HG02943 (cell line): ENCODE measurements around the gene BCAS1.

Experiments
- ATAC-seq: cut with Tn5 transposase; IDR thresholded peaks from one replicate; pipeline ENCODE4 v1.9.1; 2021; ENCODE audit warnings: mild to moderate bottlenecking, low read depth, moderate library complexity; ENCODE audit not compliant: unreplicated experiment

BCAS1 gene, protein sequence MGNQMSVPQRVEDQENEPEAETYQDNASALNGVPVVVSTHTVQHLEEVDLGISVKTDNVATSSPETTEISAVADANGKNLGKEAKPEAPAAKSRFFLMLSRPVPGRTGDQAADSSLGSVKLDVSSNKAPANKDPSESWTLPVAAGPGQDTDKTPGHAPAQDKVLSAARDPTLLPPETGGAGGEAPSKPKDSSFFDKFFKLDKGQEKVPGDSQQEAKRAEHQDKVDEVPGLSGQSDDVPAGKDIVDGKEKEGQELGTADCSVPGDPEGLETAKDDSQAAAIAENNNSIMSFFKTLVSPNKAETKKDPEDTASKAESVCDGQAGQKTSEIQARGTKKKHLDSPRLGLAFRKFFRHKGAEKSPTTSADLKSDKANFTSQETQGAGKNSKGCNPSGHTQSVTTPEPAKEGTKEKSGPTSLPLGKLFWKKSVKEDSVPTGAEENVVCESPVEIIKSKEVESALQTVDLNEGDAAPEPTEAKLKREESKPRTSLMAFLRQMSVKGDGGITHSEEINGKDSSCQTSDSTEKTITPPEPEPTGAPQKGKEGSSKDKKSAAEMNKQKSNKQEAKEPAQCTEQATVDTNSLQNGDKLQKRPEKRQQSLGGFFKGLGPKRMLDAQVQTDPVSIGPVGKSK

DNA sequence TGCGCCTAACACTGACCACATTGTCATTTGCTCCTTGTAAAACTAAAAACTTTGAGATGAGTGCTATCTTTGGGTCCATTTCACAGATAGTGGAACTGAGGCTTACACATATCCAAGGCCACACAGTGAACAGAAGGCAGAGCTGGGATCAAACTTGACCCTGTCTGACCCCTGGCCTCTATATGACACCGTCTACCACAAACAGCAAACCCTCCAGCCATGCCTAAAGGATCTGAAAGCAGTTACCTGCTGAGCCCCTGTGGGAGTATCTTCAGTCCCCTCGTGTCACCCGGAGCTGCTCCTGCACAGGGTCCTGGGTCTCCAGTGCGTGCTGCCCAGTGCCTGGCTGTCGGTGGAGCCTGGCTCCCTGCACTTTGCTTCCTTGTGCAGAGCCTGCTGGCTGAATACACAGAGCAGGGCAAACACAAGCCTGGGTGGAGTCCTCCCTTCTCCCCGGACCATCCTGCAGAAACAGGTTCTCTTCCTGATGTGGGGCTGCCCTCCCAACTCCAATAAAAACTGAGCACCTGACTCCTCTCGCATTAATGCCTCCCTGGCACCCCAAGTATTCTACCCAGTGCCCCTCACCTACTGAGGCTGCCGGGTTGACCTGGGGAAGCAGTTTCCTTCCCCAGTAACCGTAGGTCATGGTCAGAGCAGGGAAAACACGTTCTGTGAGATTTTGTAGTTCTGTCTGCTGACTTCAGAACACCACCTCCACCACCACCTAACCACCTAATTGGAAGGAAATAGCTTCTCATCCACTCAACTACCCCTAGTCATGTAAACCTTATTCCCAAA is at the start of gene BCAS1:
TSS of gene BCAS1 (minus strand) at position 408 of the 801 bp plus-strand sequence. CDS start 11,876 bp downstream, outside the sequence.
- no peak for ATAC-seq

DNA sequence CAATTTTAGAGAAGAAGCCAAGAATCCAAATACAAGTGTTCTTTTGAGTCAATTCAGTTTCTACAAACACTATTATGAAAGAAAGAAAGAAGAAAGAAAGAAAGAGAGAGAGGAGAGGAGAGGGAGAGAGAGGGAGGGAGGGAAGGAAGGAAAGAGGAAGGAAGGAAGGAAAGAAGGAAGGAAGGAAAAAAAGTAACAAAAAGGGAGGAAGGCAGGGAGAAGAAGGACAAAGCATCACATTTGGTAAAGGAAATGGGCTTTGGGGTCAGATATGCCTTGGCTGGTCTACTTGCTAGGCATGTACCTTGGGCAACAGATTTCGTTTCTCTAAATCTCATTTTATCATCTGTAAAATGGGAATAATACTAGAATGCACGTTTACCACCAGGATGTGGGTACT is 49.4 kb upstream of the BCAS1 start:
- ATAC-seq, result no peak

DNA sequence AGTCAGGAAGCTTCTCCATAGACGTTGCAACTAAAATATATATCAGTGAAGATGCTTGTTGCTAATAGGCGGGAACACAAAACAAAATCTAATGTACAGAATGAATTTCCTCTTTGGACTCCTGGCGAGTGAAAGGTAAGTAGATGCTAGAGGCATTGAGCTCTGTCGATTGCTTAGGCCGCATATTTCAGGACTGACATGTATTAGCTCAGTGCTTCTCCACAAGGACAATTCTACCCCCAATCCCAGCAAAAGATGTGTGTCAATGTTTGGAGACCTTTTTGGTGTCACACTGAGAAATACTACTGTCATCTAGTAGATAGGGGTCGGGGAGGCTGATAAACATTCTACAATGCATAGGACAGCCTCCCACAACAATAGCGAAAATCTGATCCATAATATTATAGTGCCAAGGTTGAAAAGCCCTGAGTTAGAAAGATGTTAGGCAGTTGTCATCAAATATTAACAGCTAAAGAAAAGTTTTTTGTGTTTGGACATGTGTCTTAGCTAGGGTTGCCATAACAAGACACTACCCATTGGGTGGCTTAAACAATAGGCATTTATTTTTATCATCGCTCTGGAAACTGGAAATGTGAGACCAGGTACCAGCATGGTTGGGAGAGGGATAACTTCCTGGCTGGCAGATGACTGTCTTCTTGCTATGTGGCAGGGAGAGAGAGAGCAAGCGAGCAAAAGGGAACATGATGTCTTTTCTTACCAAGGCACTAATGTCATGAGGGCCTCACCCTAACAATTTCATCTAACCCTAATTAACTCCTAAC is 48.0 kb upstream of the BCAS1 start:
- no peak for ATAC-seq

DNA sequence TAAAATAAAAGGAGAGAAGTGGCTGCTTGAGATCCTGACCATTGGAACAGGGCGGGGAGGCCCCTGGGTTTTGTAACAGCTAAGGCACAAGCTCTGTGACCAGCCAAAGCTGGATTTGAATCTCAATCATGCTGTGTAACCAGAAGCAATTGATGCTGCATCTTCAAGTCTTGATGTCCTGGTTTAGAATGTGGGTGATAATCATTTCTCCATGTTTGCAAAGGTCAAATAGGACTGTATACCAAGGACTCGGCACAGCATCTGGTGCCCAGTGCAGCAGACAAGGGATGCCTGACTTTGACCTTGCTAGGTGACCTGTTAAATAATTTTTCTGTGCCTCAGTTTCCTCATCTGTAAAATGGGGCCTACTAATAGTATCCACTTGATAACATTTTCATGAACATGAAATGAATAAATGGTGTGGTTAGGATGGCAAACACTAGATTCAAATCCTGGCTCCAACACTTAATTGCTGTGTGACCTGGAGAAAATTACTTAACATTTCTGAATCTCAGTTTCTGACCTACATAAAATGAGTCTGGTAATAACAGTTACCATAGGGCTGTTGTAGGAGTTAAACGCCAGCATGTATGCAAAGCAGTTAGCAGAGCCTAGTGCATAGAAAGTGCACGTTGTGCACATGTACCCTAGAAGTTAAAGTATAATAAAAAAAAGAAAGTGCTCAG is 46.3 kb upstream of the BCAS1 start:
- no peak for ATAC-seq

DNA sequence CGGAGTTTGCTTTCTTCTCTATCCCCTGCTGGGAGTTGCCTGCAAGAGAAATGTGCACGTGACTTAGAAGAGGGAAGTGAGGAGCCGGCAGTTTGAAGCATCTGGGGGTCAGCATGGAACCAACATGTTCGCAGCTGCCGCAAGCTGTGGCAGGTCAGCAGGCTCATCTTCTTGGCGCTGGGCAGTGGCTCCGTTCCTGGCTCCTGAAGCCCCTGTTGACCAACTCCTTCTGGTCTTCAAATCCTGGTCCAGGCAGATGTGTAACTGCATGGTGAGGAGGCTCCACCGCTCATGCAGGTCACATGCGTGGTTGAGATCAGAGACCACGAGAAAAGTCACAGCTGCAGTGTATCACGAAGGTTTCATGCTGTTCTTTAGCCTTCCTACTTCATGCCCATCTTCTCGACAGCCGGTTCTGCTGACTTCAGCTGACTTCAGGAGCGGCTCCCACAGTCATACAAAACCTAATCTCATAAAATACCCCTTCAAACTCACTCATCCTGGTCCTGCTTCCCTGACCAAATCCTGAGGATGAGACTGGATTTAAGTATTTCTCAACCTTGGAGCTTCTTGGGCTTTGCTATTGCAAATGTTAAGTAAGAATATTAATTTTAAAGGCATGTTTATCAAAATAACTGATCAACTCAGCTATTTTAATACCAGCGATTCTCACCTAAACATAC is 44.9 kb upstream of the BCAS1 start:
- ATAC-seq, result no peak

DNA sequence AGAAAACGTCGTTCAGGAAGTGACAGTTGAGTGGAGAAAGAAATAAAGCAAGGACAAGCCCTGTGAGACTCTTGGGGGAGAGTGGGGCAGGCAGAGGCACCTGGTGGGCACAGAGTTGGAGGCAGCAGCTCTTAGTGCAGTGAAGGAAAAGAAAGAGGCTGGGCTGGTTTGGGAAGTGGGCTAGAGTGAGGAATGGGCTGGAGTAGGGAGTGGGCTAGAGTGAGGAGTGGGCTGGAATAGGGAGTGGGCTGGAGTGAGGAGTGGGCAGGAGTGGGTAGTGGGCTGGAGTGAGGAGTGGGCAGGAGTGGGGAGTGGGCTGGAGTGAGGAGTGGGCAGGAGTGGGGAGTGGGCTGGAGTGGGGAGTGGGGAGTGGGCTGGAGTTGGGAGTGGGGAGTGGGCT is 43.7 kb upstream of the BCAS1 start:
- ATAC-seq, result no peak

DNA sequence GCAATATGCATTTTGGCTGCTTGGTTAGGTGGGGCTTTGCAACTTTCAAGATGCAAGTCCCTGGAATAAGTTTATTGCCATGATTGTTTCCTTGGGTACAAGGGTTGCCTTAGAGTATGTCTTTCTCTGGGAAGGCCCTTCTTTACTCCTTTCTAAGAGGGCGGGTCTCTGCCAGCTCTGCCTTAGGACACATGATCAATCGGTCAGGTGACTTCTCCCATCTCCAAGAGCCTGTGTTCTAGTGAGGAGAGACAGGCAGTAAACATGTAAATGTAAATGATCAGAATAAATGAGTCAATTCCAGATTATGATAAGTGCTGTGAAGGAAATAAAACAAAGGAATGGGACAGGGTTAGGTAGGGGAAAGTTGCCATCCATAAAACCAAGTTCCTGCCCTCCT is 43.2 kb upstream of the BCAS1 start:
- no peak for ATAC-seq

DNA sequence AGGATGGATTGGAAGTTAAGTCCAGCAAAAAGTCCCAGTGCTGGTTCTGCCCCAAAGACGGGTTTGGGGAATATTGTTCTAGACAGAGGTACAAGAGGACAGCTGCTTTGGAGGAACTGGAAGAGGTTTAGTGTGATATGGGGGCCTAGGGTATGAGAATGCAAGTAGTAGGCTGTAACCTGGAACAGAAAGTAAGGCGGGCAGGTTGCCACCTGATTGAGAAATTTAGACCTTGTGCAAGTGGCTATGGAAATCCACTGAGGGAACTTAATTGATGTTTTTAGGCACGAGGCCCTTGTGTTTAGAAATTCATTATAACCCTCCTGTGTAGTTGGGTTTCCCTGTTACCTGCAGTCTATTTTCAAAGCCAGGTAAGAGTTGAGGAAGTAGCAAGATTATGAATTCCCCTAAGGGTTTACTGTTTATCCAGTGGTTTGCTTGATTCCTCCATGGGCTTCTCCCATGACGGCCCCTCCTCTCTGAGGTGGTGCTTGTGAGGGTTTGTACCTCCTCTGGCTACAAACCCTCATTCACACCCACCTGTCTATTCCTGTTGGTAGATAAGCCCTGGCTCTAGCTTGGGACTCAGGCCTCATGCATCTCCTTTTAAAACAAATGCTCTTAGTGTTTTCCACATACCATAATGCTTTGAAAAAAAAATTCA is 42.0 kb upstream of the BCAS1 start:
- no peak for ATAC-seq

DNA sequence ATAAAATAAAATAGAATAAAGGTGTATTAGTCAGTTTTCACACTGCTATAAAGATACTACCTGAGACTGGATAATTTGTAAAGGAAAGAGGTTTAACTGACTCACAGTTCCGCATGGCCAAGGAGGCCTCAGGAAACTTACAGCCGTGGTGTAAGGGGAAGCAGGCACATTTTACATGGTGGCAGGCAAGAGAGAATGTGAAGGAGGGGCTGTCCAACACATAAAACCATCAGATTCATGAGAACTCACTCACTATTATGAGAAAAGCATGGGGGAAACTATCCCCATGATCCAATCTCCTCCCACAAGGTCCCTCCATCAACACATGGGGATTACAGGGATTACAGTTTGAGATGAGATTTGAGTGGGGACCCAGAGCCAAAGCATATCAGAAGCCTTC is 41.1 kb upstream of the BCAS1 start:
- ATAC-seq, result no peak

DNA sequence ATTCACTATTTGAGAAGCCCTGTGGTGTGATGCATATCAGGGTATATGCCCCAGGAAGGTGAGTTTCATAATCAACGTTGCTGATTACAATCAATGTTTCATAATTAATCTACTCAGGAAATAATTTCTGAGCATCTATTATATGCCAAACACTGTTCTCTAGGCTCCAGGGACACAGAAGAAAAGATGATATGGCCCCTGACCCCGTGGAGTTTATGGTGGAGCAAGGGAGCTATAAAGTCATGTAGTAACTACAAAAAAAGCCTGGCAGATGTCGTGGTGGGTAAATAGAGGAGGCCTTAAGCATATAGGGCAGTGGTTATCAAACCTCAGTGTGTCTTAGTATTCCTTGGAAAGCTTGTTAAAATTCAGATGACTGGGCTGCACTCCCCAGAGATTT is 40.1 kb upstream of the BCAS1 start:
- no peak for ATAC-seq

DNA sequence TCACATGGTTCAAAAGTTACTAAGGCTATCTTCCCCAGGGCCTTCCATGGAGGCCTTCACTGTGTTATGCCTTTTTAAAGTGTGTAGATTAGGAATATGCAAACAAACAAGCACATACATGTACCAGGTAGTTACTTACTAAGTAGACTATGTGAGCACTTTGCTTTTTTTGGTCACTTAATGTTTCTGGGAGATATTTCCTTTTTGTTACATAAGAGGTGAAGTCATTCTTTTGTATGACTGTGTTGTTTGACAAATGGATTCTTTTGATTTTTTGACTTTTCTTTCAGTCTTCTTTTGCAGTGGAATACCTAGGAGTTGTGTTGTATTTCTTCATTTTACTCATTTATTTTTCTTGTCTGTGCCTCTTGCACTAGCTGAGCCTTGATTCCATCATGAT is 39.6 kb upstream of the BCAS1 start:
- ATAC-seq, result no peak

DNA sequence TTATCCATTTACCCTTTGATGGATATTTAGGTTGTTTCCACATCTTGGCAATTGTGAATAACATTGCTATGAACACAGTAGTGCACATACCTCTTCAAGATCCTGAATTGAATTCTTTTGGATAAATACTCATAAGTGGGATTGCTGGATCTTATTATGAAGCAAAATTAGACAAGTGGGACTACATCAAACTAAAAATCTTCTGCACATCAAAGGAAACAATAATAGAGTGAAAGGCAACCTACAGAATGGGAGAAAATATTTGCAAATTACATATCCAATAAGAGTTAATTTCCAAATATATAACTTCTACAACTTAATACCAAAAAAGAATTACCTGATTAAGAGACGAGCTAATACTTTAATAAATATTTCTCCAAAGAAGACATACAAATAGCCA is 38.4 kb upstream of the BCAS1 start:
- no peak for ATAC-seq

DNA sequence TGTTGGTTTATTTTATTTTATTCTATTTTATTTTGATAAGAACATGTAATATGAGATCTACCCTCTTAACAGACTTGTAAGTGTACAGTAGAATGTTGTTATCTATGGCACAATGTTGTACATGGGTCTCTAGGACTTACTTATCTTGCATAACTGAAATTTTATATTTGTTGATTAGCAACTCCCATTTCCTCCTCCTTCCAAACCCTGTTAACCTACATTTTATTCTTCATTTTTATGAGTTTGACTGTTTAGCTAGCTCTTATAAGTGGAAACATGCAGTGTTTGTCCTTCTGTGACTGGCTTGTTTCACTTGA is 37.9 kb upstream of the BCAS1 start:
- no peak for ATAC-seq

DNA sequence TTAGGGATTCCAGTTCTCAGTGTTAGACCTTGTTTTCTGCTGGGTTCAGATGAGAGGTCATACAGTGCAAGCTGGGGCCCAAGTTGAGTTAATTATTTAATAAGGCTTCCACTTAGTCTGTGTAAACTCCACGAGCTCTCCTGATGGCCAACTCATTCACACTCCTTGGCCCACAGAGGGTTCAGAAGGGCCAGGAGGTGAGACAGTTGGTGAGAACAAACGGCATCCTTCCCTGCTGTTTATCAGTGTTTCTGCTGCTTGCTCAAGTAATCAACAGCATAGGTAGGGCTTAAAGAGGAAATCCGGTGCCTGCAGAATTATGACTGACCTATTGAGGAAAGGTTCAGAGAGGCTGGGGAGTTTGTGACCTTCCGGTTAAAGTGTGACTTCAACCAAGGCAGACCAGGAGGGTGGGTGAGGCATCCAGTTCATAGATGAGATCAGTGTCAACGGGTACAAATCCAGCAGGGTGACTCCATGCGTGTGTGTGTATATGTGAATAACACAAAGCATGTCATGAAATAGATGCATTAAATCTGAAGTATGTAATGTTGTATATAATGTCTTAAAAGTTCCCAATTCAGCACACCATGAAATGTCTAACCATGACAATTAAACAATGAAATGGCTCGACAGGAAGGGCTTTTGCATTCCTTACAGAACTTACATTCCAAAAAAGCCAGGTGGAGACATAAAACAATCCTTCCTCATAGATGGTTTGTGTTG is 37.4 kb upstream of the BCAS1 start:
- no peak for ATAC-seq

DNA sequence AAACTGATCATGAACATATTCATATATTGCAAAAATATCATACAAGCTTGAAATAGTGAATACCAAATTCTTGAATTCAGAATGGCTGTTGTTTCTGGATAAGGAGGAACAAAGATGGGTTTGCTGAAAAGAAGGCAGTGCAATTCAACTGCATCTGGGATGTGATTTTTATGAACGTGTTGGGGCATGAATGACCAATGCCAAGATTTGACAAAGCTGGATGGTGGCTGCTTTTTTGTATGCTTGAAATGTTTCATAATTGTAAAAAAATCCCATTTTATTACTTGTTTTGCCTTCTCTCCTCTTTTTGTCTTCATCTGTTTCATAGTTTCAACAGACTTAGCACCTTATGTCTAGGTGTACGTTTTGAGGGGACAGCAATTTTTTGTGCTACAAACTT is 36.8 kb upstream of the BCAS1 start:
- ATAC-seq, result no peak

DNA sequence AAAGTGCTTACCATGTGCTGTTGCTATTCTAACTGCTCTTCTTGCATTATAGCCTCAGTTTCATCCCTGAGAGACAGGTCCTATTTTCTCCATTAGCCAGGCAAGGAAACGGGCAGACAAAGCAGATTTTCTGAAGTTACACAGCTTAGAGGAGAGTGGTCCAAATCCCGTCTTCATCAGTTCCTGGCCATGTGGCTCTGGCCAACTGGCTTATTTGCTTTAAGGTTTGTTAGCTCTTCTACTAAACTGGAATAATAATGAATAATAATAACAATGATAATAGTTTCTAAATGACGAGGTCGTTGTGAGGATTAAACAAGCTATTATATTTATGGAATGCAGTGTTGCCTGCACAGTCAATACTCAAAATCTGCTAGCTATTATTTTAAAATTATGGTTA is 35.8 kb upstream of the BCAS1 start:
- no peak for ATAC-seq

DNA sequence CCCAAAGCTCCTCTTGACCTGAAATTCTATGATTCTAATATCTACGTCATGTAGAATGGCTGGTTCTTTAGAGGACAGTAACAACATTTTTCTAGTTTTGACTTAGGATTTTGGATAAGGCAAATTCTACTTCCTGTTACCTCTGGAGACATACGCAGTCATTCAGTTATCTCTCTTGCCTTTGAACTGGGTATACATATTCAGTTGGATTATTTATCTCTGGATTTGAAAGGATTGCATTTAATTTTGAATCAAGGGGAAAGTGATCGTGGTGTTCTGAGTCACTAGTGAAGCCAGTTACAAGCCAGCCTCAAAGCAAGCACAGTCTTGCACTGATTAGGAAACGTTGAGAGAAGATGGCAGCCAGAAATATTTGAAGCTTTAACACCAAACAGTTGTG is 35.3 kb upstream of the BCAS1 start:
- no peak for ATAC-seq

DNA sequence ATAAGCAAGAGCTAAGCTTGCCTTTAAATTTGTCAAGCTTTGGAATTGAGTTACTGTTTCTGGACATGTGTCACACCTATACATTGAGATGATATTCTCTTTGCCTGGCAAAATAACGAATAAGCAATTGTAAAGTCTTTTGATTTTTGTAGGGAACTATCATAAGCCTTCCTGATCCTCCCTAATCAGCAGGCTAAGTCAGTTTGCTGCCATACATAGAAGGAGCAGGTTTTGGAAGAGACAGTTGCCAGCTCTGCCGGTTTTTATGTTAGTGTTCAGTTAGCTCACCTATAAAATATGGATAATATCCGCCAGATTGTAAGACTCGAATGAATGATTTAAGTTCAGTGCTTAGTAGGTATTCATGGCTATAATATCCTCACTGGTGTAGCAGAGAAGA is 34.4 kb upstream of the BCAS1 start:
- no peak for ATAC-seq
